Neural progenitor cell (in vitro differentiated cells): ENCODE data around the gene P2RX3.

ENCODE experiments used
- EZH2 ChIP-seq: fragments of 200-600 bp; sonication (generic); IDR thresholded peaks from 2 replicates; pipeline ENCODE4 v1.6.1; 2017; ENCODE audit warnings: antibody characterized with exemption, mild to moderate bottlenecking, moderate library complexity
- EZH2phosphoT487 ChIP-seq: fragments of 200-600 bp; sonication (generic); IDR thresholded peaks from 2 replicates; pipeline ENCODE4 v1.6.1; 2017; ENCODE audit warnings: antibody characterized with exemption
- TF ChIP-seq, protein P1 (sequence below): fragments of 200-600 bp; sonication (generic); IDR thresholded peaks from 2 replicates; pipeline ENCODE4 v1.5.1; 2017; ENCODE audit warnings: antibody characterized with exemption, mild to moderate bottlenecking

DNA sequence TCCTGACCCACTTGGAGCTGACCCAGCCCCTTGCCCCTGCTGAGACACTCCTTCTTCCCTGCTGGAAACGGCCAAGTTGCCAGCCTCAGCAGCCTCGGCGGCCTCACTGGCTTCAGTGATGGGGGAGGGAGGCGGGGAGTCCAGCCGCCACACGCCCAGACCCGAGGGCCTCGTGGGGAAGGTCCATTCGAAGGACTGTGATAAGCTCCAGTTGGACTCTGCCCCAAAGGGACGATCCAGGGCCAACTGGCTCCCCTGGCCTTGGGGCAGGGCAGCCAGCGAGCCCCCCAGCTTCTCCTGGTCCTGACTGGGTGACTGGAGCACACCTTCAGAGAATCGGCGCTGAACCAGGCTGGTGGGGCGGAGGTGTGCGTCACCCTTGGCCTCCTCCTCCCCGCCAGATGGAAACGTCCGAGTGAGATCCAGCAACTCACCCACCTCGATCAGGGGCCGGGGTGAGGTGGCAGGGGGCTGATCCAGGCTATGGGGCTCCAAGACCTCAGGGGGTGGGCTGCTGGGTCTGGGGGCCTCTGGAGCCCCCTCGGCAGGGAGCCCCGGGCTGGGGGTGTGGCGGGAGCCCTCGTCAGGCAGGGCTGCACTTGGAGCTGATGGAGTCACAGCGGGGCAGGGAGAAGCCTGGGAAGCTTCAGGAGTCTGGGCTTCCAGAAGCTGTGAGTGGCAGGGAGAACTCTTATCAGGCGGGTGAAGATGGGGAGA lies 24.9 kb upstream of the P2RX3 start:
- TF ChIP-seq, protein P1, sequence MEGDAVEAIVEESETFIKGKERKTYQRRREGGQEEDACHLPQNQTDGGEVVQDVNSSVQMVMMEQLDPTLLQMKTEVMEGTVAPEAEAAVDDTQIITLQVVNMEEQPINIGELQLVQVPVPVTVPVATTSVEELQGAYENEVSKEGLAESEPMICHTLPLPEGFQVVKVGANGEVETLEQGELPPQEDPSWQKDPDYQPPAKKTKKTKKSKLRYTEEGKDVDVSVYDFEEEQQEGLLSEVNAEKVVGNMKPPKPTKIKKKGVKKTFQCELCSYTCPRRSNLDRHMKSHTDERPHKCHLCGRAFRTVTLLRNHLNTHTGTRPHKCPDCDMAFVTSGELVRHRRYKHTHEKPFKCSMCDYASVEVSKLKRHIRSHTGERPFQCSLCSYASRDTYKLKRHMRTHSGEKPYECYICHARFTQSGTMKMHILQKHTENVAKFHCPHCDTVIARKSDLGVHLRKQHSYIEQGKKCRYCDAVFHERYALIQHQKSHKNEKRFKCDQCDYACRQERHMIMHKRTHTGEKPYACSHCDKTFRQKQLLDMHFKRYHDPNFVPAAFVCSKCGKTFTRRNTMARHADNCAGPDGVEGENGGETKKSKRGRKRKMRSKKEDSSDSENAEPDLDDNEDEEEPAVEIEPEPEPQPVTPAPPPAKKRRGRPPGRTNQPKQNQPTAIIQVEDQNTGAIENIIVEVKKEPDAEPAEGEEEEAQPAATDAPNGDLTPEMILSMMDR, result no peak
- no peak for TF ChIP-seq EZH2
- no peak for TF ChIP-seq EZH2phosphoT487
